ENCODE data around the gene DCP1A. TPM values are rescaled to one million over a fixed set of nuclear protein-coding genes. Genes with fewer than 3 reads are reported as not detected.

Gene DCP1A
- total and polyA plus RNA-seq, 9 of the 15 experiments (the other 6 are each of a cell fraction or from before 2014, with no cell fraction given): 6.6 to 33.7 (median 13.3) TPM

DNA sequence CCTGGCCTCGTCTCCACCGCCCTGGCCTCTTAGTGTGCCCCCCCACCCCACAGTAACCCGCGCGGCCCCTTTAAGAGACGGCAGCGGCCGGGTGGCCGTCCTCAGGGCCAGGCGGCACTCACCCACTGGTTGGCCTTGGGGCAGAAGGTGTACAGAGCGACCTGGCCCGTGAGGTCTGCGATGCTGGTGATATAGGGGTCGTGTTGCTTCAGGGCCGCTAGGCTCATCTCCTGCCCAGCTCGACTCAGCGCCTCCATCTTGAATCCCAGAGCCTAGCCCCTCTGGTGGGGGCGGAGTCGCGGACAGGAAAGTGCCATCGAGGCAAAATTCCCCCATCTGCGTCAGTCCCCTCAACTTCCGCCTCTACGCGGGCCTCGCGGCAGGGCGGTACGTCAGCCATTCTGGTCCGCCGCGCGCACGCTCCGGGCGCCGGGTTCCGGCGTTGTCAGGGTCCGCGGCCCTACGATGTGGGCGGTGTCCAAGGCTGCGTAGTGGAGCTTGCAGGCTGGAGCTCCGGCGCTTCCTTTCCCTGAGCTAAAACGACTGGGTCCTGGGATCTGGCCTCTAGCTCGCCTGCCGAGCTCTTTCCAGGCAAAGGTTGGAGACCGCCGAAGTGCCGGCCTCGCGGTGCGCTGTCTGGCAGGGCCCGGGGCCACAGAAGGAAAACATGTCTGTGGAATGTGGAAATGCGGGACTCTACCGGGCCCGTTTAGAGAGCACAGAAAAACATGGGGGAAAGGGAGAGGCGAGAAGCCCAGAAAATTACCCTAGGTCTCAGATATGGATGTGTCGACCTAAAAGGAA is at the start of gene DCP1A (continued):
- TF ChIP-seq, protein P1, sequence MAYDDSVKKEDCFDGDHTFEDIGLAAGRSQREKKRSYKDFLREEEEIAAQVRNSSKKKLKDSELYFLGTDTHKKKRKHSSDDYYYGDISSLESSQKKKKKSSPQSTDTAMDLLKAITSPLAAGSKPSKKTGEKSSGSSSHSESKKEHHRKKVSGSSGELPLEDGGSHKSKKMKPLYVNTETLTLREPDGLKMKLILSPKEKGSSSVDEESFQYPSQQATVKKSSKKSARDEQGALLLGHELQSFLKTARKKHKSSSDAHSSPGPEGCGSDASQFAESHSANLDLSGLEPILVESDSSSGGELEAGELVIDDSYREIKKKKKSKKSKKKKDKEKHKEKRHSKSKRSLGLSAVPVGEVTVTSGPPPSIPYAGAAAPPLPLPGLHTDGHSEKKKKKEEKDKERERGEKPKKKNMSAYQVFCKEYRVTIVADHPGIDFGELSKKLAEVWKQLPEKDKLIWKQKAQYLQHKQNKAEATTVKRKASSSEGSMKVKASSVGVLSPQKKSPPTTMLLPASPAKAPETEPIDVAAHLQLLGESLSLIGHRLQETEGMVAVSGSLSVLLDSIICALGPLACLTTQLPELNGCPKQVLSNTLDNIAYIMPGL (CRISPR knock-in tag; IDR thresholded peaks at IDR 0.05): no peak
- TF ChIP-seq RBM17 (IDR thresholded peaks at IDR 0.05; ENCODE audit: borderline replicate concordance, low read depth, low read length): no peak
- peak; percentile 77 for TF ChIP-seq SMAD4 (CRISPR knock-in tag; conservative IDR thresholded peaks at IDR 0.05)
- TF ChIP-seq PCBP1 (IDR thresholded peaks at IDR 0.05; ENCODE audit: low read depth, low read length, poor library complexity, severe bottlenecking): peak; percentile 45
- TF ChIP-seq RFX7 (CRISPR knock-in tag; IDR thresholded peaks at IDR 0.05): no peak
- no peak for TF ChIP-seq BDP1 (IDR thresholded peaks at IDR 0.05; ENCODE audit: insufficient read depth, insufficient read length)
- TF ChIP-seq KAT2B (IDR thresholded peaks at IDR 0.05; ENCODE audit: low read depth, low read length): no peak
- TF ChIP-seq KDM2B (CRISPR knock-in tag; IDR thresholded peaks at IDR 0.05): 0 out of 2 replicates have a peak, but pooled peaks have one; percentile 12
- no peak for TF ChIP-seq CBFA2T2 (conservative IDR thresholded peaks at IDR 0.05)
- TF ChIP-seq, protein P2, sequence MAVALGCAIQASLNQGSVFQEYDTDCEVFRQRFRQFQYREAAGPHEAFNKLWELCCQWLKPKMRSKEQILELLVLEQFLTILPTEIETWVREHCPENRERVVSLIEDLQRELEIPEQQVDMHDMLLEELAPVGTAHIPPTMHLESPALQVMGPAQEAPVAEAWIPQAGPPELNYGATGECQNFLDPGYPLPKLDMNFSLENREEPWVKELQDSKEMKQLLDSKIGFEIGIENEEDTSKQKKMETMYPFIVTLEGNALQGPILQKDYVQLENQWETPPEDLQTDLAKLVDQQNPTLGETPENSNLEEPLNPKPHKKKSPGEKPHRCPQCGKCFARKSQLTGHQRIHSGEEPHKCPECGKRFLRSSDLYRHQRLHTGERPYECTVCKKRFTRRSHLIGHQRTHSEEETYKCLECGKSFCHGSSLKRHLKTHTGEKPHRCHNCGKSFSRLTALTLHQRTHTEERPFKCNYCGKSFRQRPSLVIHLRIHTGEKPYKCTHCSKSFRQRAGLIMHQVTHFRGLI (CRISPR knock-in tag; IDR thresholded peaks at IDR 0.05): no peak
- TF ChIP-seq ZNF444 (CRISPR knock-in tag; IDR thresholded peaks at IDR 0.05): no peak
- TF ChIP-seq CHD1 (IDR thresholded peaks at IDR 0.05; ENCODE audit: low read length): no peak
- TF ChIP-seq, protein P3, sequence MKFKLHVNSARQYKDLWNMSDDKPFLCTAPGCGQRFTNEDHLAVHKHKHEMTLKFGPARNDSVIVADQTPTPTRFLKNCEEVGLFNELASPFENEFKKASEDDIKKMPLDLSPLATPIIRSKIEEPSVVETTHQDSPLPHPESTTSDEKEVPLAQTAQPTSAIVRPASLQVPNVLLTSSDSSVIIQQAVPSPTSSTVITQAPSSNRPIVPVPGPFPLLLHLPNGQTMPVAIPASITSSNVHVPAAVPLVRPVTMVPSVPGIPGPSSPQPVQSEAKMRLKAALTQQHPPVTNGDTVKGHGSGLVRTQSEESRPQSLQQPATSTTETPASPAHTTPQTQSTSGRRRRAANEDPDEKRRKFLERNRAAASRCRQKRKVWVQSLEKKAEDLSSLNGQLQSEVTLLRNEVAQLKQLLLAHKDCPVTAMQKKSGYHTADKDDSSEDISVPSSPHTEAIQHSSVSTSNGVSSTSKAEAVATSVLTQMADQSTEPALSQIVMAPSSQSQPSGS (CRISPR knock-in tag; IDR thresholded peaks at IDR 0.05): no peak
- no peak for TF ChIP-seq NR3C1 (CRISPR knock-in tag; IDR thresholded peaks at IDR 0.05)
- TF ChIP-seq, protein P4, sequence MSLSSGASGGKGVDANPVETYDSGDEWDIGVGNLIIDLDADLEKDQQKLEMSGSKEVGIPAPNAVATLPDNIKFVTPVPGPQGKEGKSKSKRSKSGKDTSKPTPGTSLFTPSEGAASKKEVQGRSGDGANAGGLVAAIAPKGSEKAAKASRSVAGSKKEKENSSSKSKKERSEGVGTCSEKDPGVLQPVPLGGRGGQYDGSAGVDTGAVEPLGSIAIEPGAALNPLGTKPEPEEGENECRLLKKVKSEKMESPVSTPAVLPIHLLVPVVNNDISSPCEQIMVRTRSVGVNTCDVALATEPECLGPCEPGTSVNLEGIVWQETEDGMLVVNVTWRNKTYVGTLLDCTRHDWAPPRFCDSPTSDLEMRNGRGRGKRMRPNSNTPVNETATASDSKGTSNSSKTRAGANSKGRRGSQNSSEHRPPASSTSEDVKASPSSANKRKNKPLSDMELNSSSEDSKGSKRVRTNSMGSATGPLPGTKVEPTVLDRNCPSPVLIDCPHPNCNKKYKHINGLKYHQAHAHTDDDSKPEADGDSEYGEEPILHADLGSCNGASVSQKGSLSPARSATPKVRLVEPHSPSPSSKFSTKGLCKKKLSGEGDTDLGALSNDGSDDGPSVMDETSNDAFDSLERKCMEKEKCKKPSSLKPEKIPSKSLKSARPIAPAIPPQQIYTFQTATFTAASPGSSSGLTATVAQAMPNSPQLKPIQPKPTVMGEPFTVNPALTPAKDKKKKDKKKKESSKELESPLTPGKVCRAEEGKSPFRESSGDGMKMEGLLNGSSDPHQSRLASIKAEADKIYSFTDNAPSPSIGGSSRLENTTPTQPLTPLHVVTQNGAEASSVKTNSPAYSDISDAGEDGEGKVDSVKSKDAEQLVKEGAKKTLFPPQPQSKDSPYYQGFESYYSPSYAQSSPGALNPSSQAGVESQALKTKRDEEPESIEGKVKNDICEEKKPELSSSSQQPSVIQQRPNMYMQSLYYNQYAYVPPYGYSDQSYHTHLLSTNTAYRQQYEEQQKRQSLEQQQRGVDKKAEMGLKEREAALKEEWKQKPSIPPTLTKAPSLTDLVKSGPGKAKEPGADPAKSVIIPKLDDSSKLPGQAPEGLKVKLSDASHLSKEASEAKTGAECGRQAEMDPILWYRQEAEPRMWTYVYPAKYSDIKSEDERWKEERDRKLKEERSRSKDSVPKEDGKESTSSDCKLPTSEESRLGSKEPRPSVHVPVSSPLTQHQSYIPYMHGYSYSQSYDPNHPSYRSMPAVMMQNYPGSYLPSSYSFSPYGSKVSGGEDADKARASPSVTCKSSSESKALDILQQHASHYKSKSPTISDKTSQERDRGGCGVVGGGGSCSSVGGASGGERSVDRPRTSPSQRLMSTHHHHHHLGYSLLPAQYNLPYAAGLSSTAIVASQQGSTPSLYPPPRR (CRISPR knock-in tag; IDR thresholded peaks at IDR 0.05; ENCODE audit: borderline replicate concordance): 0 out of 2 replicates have a peak, but pooled peaks have one; percentile 42
- TF ChIP-seq MCM2 (IDR thresholded peaks at IDR 0.05; ENCODE audit: low read depth): no peak

Data from K562 (cell line).